ENCODE data around the gene SPRYD7. TPM values are rescaled to one million over a fixed set of nuclear protein-coding genes. Genes with fewer than 3 reads are reported as not detected.

The SPRYD7 gene
- total and polyA plus RNA-seq, 2 donors (not counting 1 experiment from before 2014, with no cell fraction given): 5.9 to 6.6 TPM

DNA sequence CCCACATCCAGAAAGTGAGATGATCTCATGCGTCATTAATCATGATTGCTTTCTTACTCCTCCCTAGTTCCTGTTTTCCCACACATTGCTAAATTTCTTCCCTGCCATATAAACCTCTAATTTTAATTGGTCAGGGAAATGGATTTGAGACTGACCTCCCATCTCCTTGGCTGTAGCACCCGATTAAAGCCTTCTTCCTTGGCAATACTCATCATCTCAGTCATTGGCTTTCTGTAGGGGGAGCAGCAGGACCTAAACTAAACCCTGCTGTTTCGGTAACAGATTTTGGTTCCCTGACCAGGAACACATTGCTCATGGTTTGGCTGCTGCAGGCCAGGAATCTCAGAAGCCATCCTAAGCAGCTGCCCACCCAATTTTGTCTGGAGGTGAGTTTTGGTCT lies 61.7 kb downstream of the SPRYD7 start:
- Histone ChIP-seq H2AFZ (ENCODE audit: low read length) (no peak overlapping the region), H3K36me3 (ENCODE audit: control insufficient read depth, insufficient read depth, low read length) (no peaks in the 10 kb centered on the region), H3K9ac (ENCODE audit: insufficient read depth, low read length) (no peak overlapping the region), H3K4me2 (ENCODE audit: extremely low read depth, insufficient read depth, low read length) (no peak overlapping the region), H3K27ac (ENCODE audit: insufficient read depth, low read length) (no peak overlapping the region), H4K20me1 (ENCODE audit: control insufficient read depth, extremely low read depth, insufficient read depth, low read length) (no peaks in the 10 kb centered on the region), H3K9me3 (ENCODE audit: control insufficient read depth, insufficient read depth, low read depth, low read length) (no peaks in the 10 kb centered on the region), H3K4me1 (ENCODE audit: control insufficient read depth, extremely low read depth, insufficient read depth, low read length) (no peaks in the 10 kb centered on the region), H3K27me3 (ENCODE audit: control insufficient read depth, insufficient read depth, low read length) (no peaks in the 10 kb centered on the region), H3K4me3 (replicated peaks in 1 of 4; ENCODE audit: control extremely low read depth in 1 of 4, insufficient read depth in 1 of 4, low read depth in 3 of 4, low read length in 4 of 4) (no peak overlapping the region), H3K79me2 (ENCODE audit: control insufficient read depth, insufficient read depth, low read length) (no peaks in the 10 kb centered on the region)
- no peak for DNase-seq (ENCODE audit: low read depth in 2 of 2)
- TF ChIP-seq EZH2 (IDR thresholded peaks at IDR 0.05; ENCODE audit: low read length, missing control alignments): no peak
- TF ChIP-seq, protein P1, sequence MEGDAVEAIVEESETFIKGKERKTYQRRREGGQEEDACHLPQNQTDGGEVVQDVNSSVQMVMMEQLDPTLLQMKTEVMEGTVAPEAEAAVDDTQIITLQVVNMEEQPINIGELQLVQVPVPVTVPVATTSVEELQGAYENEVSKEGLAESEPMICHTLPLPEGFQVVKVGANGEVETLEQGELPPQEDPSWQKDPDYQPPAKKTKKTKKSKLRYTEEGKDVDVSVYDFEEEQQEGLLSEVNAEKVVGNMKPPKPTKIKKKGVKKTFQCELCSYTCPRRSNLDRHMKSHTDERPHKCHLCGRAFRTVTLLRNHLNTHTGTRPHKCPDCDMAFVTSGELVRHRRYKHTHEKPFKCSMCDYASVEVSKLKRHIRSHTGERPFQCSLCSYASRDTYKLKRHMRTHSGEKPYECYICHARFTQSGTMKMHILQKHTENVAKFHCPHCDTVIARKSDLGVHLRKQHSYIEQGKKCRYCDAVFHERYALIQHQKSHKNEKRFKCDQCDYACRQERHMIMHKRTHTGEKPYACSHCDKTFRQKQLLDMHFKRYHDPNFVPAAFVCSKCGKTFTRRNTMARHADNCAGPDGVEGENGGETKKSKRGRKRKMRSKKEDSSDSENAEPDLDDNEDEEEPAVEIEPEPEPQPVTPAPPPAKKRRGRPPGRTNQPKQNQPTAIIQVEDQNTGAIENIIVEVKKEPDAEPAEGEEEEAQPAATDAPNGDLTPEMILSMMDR (conservative IDR thresholded peaks at IDR 0.05 in 1 of 2, IDR thresholded peaks at IDR 0.05 in 1 of 2; ENCODE audit: low read depth in 1 of 2, low read length in 2 of 2): no peak

DNA sequence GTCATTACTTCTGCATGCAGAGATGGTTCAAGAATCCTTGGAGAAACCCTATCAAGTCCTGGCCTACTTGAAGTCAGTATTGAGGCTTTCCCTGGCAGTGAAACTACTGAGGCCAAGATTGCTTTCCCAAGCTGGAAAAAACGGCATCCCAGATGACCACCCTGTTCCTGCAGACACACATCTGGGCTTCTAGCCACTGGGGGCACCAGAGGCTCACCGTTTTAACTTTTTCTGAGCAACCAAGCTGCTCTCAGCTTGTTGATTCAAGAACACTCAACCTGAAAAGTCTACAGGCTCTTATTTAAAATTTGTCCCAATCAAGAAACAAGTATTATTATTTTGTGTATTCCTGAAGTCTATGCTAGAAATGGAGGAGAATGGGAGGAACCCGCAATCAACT lies 66.6 kb downstream of the SPRYD7 start:
- Histone ChIP-seq H3K4me1 (ENCODE audit: control insufficient read depth, extremely low read depth, insufficient read depth, low read length) (no peaks in the 10 kb centered on the region), H3K79me2 (ENCODE audit: control insufficient read depth, insufficient read depth, low read length) (no peaks in the 10 kb centered on the region), H3K27ac (ENCODE audit: insufficient read depth, low read length) (no peak overlapping the region), H3K9me3 (ENCODE audit: control insufficient read depth, insufficient read depth, low read depth, low read length) (no peaks in the 10 kb centered on the region), H2AFZ (ENCODE audit: low read length) (no peak overlapping the region), H3K36me3 (ENCODE audit: control insufficient read depth, insufficient read depth, low read length) (no peaks in the 10 kb centered on the region), H3K27me3 (ENCODE audit: control insufficient read depth, insufficient read depth, low read length) (no peaks in the 10 kb centered on the region), H3K4me2 (ENCODE audit: extremely low read depth, insufficient read depth, low read length) (no peak overlapping the region), H3K4me3 (replicated peaks in 1 of 4; ENCODE audit: control extremely low read depth in 1 of 4, insufficient read depth in 1 of 4, low read depth in 3 of 4, low read length in 4 of 4) (no peak overlapping the region), H3K9ac (ENCODE audit: insufficient read depth, low read length) (no peak overlapping the region), H4K20me1 (ENCODE audit: control insufficient read depth, extremely low read depth, insufficient read depth, low read length) (no peaks in the 10 kb centered on the region)
- peak; percentile 20 to 33 for DNase-seq (ENCODE audit: low read depth in 2 of 2)
- no peak for TF ChIP-seq EZH2 (IDR thresholded peaks at IDR 0.05; ENCODE audit: low read length, missing control alignments)
- TF ChIP-seq, protein P1 (conservative IDR thresholded peaks at IDR 0.05 in 1 of 2, IDR thresholded peaks at IDR 0.05 in 1 of 2; ENCODE audit: low read depth in 1 of 2, low read length in 2 of 2): peak; percentile 27 to 31

DNA sequence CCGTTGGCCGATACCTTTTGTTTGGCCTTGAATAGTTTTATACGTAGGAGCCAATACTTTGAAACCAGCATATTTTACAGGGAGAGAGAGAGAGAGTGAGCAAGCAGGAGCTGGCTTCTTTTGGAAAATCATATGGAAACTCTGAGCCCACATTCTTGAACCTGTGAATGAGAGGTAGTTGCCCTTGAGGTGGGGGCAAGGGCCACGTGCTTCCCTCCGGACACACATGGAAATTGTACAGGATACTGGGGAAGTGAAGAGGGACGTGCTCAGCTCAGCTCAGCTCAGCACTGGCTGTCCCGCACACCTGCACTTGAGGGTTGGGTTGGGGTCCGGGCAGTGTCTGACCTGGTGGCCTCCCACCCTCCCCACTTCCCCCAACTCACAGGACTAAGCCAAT lies 68.3 kb downstream of the SPRYD7 start:
- H3K27ac ChIP-seq (ENCODE audit: insufficient read depth, low read length): no peak overlapping the region
- H3K79me2 ChIP-seq (ENCODE audit: control insufficient read depth, insufficient read depth, low read length): no peaks in the 10 kb centered on the region
- H4K20me1 ChIP-seq (ENCODE audit: control insufficient read depth, extremely low read depth, insufficient read depth, low read length): no peaks in the 10 kb centered on the region
- no peak for DNase-seq (ENCODE audit: low read depth in 2 of 2)
- no peak overlapping the region for H2AFZ ChIP-seq (ENCODE audit: low read length)
- TF ChIP-seq EZH2 (IDR thresholded peaks at IDR 0.05; ENCODE audit: low read length, missing control alignments): no peak
- TF ChIP-seq, protein P1 (conservative IDR thresholded peaks at IDR 0.05 in 1 of 2, IDR thresholded peaks at IDR 0.05 in 1 of 2; ENCODE audit: low read depth in 1 of 2, low read length in 2 of 2): no peak
- no peaks in the 10 kb centered on the region for H3K4me1 ChIP-seq (ENCODE audit: control insufficient read depth, extremely low read depth, insufficient read depth, low read length)
- H3K27me3 ChIP-seq (ENCODE audit: control insufficient read depth, insufficient read depth, low read length): no peaks in the 10 kb centered on the region
- no peak overlapping the region for H3K4me2 ChIP-seq (ENCODE audit: extremely low read depth, insufficient read depth, low read length)
- H3K36me3 ChIP-seq (ENCODE audit: control insufficient read depth, insufficient read depth, low read length): no peaks in the 10 kb centered on the region
- H3K4me3 ChIP-seq (replicated peaks in 1 of 4; ENCODE audit: control extremely low read depth in 1 of 4, insufficient read depth in 1 of 4, low read depth in 3 of 4, low read length in 4 of 4): no peak overlapping the region
- H3K9ac ChIP-seq (ENCODE audit: insufficient read depth, low read length): no peak overlapping the region
- H3K9me3 ChIP-seq (ENCODE audit: control insufficient read depth, insufficient read depth, low read depth, low read length): no peaks in the 10 kb centered on the region

All from fibroblast of lung (primary cell).